DND-41 (cell line): Measurements from ENCODE around the gene ZNHIT1.

Source experiments
- EZH2 ChIP-seq: IDR thresholded peaks from 3 replicates; pipeline ENCODE4 v1.6.1; 2012; ENCODE audit warnings: borderline replicate concordance, low read depth, mild to moderate bottlenecking, moderate library complexity, low read length, inconsistent platforms; ENCODE audit not compliant: severe bottlenecking
- TF ChIP-seq, protein P1 (sequence below): IDR thresholded peaks from 2 replicates; pipeline ENCODE4 v1.5.1; 2012; ENCODE audit warnings: borderline replicate concordance, low read length, moderate library complexity, mild to moderate bottlenecking; ENCODE audit not compliant: poor library complexity, severe bottlenecking; ENCODE audit errors: extremely low read depth

GRCh38 chr7:101175664-101176063 is 42.3 kb upstream of the ZNHIT1 start:
- TF ChIP-seq, protein P1, sequence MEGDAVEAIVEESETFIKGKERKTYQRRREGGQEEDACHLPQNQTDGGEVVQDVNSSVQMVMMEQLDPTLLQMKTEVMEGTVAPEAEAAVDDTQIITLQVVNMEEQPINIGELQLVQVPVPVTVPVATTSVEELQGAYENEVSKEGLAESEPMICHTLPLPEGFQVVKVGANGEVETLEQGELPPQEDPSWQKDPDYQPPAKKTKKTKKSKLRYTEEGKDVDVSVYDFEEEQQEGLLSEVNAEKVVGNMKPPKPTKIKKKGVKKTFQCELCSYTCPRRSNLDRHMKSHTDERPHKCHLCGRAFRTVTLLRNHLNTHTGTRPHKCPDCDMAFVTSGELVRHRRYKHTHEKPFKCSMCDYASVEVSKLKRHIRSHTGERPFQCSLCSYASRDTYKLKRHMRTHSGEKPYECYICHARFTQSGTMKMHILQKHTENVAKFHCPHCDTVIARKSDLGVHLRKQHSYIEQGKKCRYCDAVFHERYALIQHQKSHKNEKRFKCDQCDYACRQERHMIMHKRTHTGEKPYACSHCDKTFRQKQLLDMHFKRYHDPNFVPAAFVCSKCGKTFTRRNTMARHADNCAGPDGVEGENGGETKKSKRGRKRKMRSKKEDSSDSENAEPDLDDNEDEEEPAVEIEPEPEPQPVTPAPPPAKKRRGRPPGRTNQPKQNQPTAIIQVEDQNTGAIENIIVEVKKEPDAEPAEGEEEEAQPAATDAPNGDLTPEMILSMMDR, result no peak
- no peak for TF ChIP-seq EZH2
